CD4-positive, alpha-beta T cell (primary cell): ENCODE data around the gene KRT79. TPM values are rescaled to one million over a fixed set of nuclear protein-coding genes. Genes with fewer than 3 reads are reported as not detected.

Experiments
- ATAC-seq: fragments of 200-7000 bp; cut with Tn5 transposase; one replicate; pipeline ENCODE4 v1.10.0; 2022; ENCODE audit warnings: mild to moderate bottlenecking; ENCODE audit not compliant: poor library complexity
- CTCF ChIA-PET: fragments of 350-600 bp; sonication (Branson Sonifier 250); formaldehyde crosslinking; loops from one replicate; lab custom pipeline; 2021; ENCODE audit warnings: antibody characterized with exemption, inconsistent platforms; lab: Charles Lee
- POLR2A ChIA-PET: fragments of 350-600 bp; sonication (Branson Sonifier 250); formaldehyde crosslinking; loops from one replicate; lab custom pipeline; 2021; ENCODE audit warnings: antibody characterized with exemption, inconsistent platforms; lab: Charles Lee
- DNase-seq, 14 experiments: peaks; one replicate each; pipeline ENCODE4 v3.0.0-alpha.2; 2013 to 2020; ENCODE audit warnings: mixed read lengths in 2 of 14
- H3K27ac ChIP-seq, 2 donors: one replicate each; pipeline versions ENCODE4 v1.5.1 to v1.7.0; 2013; ENCODE audit warnings: low read length in 2 of 2, low read depth in 1 of 2, mild to moderate bottlenecking in 1 of 2
- H3K27me3 ChIP-seq, 2 experiments: 1 replicate in 1 of 2; 2 replicates in 1 of 2; pipeline versions ENCODE4 v1.6.1 to v1.7.0; 2013; ENCODE audit warnings: low read length in 2 of 2, control low read depth in 1 of 2, mild to moderate bottlenecking in 1 of 2, moderate library complexity in 1 of 2; ENCODE audit not compliant: insufficient read depth in 2 of 2, control insufficient read depth in 1 of 2
- H3K36me3 ChIP-seq: one replicate; pipeline ENCODE4 v1.6.1; 2013; ENCODE audit warnings: low read length, control low read depth; ENCODE audit not compliant: insufficient read depth
- H3K4me1 ChIP-seq: one replicate; pipeline ENCODE4 v1.6.1; 2013; ENCODE audit warnings: low read length, control low read depth; ENCODE audit not compliant: insufficient read depth
- H3K4me3 ChIP-seq: one replicate; pipeline ENCODE4 v1.5.1; 2013; ENCODE audit warnings: mild to moderate bottlenecking, low read length, moderate library complexity
- H3K9me3 ChIP-seq, 2 experiments: 1 replicate in 1 of 2; 2 replicates in 1 of 2; pipeline versions ENCODE4 v1.6.1 to v1.7.0; 2013; ENCODE audit warnings: low read length in 2 of 2, mild to moderate bottlenecking in 2 of 2, control low read depth in 1 of 2, moderate library complexity in 1 of 2; ENCODE audit not compliant: control insufficient read depth in 1 of 2, insufficient read depth in 1 of 2
- H3K27ac Mint-ChIP-seq: one replicate; pipeline ENCODE4 v1.8.0; 2020; ENCODE audit warnings: mixed read lengths
- H3K27me3 Mint-ChIP-seq: one replicate; pipeline ENCODE4 v1.8.0; 2021; ENCODE audit warnings: mixed read lengths
- H3K36me3 Mint-ChIP-seq: one replicate; pipeline ENCODE4 v1.8.0; 2021; ENCODE audit warnings: low read depth, mixed read lengths
- H3K4me1 Mint-ChIP-seq: one replicate; pipeline ENCODE4 v1.8.0; 2021; ENCODE audit warnings: low read depth, mixed read lengths
- H3K4me3 Mint-ChIP-seq: one replicate; pipeline ENCODE4 v1.8.0; 2020; ENCODE audit warnings: mild to moderate bottlenecking, mixed read lengths
- H3K9me3 Mint-ChIP-seq: one replicate; pipeline ENCODE4 v1.8.0; 2020; ENCODE audit warnings: mixed read lengths
- intact Hi-C, 2 experiments: fragments of 100-400 bp; cut with DNase I in 1 of 2; cut with micrococcal nuclease in 1 of 2; formaldehyde crosslinking; loops; one replicate each; pipeline versions ENCODE4 v1.15.1 to v1.9.0; 2023 to 2025; cut with DNase I, micrococcal nuclease
- total RNA-seq, 174 experiments: library from RNA in 2 of 174; stranded (reverse) in 2 of 174; gene quantifications; one replicate each; pipeline ENCODE4 v1.2.3 and lab custom pipeline; 2021 to 2026
- TF ChIP-seq, protein P1 (sequence below): fragments of 200-600 bp; IDR thresholded peaks from one replicate; pipeline ENCODE4 v1.8.0; 2022; ENCODE audit warnings: antibody characterized with exemption, mild to moderate bottlenecking

The KRT79 gene
- total RNA-seq, 2 experiments from 2014 or later, result not detected

DNA sequence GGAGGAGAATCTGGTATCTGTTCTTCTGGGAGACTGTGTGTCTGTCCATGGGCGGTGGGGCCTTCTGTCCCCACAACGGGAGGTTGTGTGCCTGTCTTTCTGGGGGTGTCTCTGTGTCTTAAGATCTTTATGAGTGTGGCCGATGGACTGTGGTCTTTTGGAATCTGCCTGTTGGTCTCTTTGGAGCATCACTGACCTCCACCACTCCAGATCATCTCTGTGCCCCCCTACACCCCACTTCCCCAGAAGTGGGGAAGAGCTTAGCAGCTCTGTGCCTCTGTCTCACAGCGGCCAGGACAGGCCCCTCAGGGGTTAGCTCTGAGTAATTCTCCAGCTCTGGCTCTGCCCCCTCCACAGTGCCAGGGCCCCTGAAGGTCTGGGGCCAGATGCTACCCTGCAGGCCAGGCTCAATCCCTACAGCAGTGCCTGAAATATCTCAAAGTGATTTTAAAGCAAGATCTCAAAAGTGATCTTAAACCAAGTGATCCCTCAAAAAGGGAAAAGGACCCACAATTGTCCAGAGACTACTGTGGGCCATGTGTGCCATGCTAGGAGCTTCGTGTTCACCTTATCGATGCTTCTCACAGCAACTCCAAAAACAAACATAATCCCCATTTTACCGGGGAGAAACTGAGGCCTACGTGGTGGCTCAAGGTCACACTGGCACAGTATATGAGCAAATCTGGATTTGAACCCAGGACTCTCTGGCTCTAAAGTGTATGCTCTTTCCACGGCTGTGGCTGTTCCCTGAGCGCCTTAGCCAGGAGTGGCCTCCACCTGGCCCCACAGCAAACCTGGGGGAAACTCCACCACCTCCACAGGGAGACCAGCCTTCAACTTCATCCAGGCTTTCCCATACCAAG, 40.7 kb upstream of the KRT79 start:
- peaks cover 0 to 9% of the 10 kb centered on the region in 2 experiments for H3K27me3 ChIP-seq
- Mint-ChIP-seq H3K27ac (peak overlapping the region; percentile 75), H3K9me3 (no peaks in the 10 kb centered on the region), H3K27me3 (peaks cover 10% of the 10 kb centered on the region), H3K36me3 (no peaks in the 10 kb centered on the region), H3K4me1 (peaks cover 31% of the 10 kb centered on the region), H3K4me3 (peak overlapping the region; percentile 68)
- H3K4me1 ChIP-seq, result peaks cover 33% of the 10 kb centered on the region
- H3K9me3 ChIP-seq, result no peaks in the 10 kb centered on the region
- H3K36me3 ChIP-seq, result no peaks in the 10 kb centered on the region
- ChIA-PET POLR2A (interaction anchor here (0.9 to 2.3 kb wide), 5 partner anchors 10 to 289 kb away, joined by 3 to 9 read pairs (median 3); partner anchors contain the start of gene EIF4B), CTCF (interaction anchor here (0.7 to 1.4 kb wide), 2 partner anchors 10 to 106 kb away, joined by 3 to 4 read pairs; no protein-coding TSS in a partner anchor)
- ATAC-seq, result no peak
- H3K27ac ChIP-seq, result no peak overlapping the region
- H3K4me3 ChIP-seq, result peak overlapping the region; percentile 34
- DNase-seq, result no peak
- TF ChIP-seq, protein P1, sequence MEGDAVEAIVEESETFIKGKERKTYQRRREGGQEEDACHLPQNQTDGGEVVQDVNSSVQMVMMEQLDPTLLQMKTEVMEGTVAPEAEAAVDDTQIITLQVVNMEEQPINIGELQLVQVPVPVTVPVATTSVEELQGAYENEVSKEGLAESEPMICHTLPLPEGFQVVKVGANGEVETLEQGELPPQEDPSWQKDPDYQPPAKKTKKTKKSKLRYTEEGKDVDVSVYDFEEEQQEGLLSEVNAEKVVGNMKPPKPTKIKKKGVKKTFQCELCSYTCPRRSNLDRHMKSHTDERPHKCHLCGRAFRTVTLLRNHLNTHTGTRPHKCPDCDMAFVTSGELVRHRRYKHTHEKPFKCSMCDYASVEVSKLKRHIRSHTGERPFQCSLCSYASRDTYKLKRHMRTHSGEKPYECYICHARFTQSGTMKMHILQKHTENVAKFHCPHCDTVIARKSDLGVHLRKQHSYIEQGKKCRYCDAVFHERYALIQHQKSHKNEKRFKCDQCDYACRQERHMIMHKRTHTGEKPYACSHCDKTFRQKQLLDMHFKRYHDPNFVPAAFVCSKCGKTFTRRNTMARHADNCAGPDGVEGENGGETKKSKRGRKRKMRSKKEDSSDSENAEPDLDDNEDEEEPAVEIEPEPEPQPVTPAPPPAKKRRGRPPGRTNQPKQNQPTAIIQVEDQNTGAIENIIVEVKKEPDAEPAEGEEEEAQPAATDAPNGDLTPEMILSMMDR, result no peak
- intact Hi-C loops, result loop anchor here (5.0 to 10.0 kb wide), 2 partner anchors 190 to 548 kb away; partner anchors contain the start of gene KRT1 (in 1 of the 2)

DNA sequence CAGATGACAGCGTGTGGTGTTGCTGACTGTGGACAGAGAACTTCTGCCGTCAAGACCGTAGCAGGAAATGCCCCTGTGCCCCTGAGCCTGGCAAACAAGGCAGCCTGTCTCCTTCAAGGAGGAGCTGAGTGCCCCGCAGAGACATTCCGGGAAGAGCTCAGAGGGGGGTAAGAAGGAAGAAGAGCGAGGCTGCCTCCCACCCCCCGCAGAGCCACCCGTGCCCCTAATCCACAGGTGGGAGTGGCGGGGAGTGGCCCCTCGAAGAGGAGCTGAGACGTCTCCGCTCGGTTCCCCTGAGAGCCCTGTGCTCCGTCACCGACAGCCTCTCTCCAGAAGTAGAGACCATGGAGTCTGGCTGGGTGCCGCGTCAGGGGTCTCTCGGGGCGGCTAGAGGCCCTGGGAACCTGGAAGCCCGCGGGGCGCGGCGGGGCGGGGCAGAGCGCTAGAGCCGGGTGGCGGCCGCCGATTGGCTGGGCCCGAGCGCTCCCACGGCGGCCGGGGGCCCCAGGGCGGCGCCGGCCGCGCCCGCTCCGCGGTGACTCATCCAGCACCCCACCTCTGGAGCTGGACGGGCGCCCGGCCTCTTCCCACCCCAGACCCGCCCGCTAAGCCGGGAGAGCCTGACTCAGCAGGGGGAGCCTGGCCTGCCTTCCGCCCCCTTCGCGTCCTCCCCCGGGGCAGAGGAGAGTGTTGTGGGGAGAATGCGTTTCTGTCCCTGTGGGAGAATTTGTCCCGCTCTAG, 39.9 kb upstream of the KRT79 start:
- Histone ChIP-seq H3K4me3 (peak overlapping the region; percentile 52), H3K27ac (no peak overlapping the region), H3K27me3 (peaks cover 0 to 9% of the 10 kb centered on the region in 2 experiments), H3K36me3 (no peaks in the 10 kb centered on the region), H3K4me1 (peaks cover 26% of the 10 kb centered on the region), H3K9me3 (no peaks in the 10 kb centered on the region)
- ATAC-seq (peak; percentile 57), DNase-seq (peak in 13 of 14 experiments; percentile 25 to 75 (median 55))
- Mint-ChIP-seq H3K27me3 (peaks cover 10% of the 10 kb centered on the region), H3K36me3 (no peaks in the 10 kb centered on the region), H3K4me1 (peaks cover 31% of the 10 kb centered on the region), H3K4me3 (peak overlapping the region; percentile 77), H3K9me3 (no peaks in the 10 kb centered on the region), H3K27ac (peak overlapping the region; percentile 75)
- CTCF ChIA-PET, result interaction anchor here (1.3 to 1.8 kb wide), 3 partner anchors 11 to 288 kb away, joined by 3 to 8 read pairs (median 4); no protein-coding TSS in a partner anchor
- TF ChIP-seq, protein P1, result no peak
- intact Hi-C loops, result loop anchor here in 1 of 2 experiments (10.0 kb wide), 1 partner anchor 189 kb away; the partner anchor contains the start of gene KRT1
- POLR2A ChIA-PET, result interaction anchor here (0.6 to 2.3 kb wide), 6 partner anchors 11 to 288 kb away, joined by 3 to 9 read pairs (median 3); partner anchors contain the start of gene EIF4B

DNA sequence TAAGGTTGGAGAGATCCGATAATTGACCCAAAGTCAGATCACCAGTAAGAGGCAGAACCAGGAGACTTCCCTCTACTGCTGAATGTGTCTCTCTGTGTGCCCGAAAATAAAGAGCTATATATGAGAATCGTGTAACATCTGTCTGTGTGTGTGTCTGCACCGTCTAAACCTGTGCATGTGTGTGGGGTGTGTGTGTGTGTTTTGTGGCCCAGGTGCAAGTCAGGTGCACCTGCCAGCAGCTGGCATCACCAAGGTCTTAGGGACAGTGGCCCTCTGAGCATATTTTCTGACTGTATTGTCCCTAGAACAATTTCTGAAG, 39.4 kb upstream of the KRT79 start:
- Mint-ChIP-seq H3K4me3 (peak overlapping the region; percentile 77), H3K27ac (peak overlapping the region; percentile 75), H3K4me1 (peaks cover 36% of the 10 kb centered on the region), H3K36me3 (no peaks in the 10 kb centered on the region), H3K9me3 (no peaks in the 10 kb centered on the region), H3K27me3 (peaks cover 10% of the 10 kb centered on the region)
- H3K36me3 ChIP-seq, result no peaks in the 10 kb centered on the region
- intact Hi-C loops, result loop anchor here in 1 of 2 experiments (10.0 kb wide), 1 partner anchor 189 kb away; the partner anchor contains the start of gene KRT1
- ChIA-PET POLR2A (interaction anchor here (0.6 to 2.3 kb wide), 4 partner anchors 56 to 288 kb away, joined by 3 to 9 read pairs (median 3); partner anchors contain the start of gene EIF4B), CTCF (interaction anchor here (0.8 to 1.8 kb wide), 3 partner anchors 12 to 546 kb away, joined by 3 to 8 read pairs (median 4); no protein-coding TSS in a partner anchor)
- DNase-seq (peak in 1 of 14 experiments; percentile 16), ATAC-seq (peak; percentile 1)
- peak overlapping the region; percentile 52 for H3K4me3 ChIP-seq
- H3K27ac ChIP-seq, result no peak overlapping the region
- H3K4me1 ChIP-seq, result peaks cover 26% of the 10 kb centered on the region
- TF ChIP-seq, protein P1, result no peak
- peaks cover 0 to 9% of the 10 kb centered on the region in 2 experiments for H3K27me3 ChIP-seq
- H3K9me3 ChIP-seq, result no peaks in the 10 kb centered on the region
